Activated CD8-positive, alpha-beta memory T cell treated with anti-CD3 and anti-CD28 coated beads for 36 hours (primary cell): Measurements from ENCODE around the gene EYA2. TPM values are rescaled to one million over a fixed set of nuclear protein-coding genes. Genes with fewer than 3 reads are reported as not detected.

Experiments used
- CTCF ChIA-PET: fragments of 350-600 bp; sonication (Branson Sonifier 250); formaldehyde crosslinking; loops from one replicate; lab custom pipeline; 2021; ENCODE audit warnings: antibody characterized with exemption; lab: Charles Lee
- POLR2A ChIA-PET: fragments of 350-600 bp; sonication (Branson Sonifier 250); formaldehyde crosslinking; loops from one replicate; lab custom pipeline; 2021; ENCODE audit warnings: antibody characterized with exemption; lab: Charles Lee
- total RNA-seq, 2 experiments: library from RNA; stranded (reverse); gene quantifications; one replicate each; pipeline ENCODE4 v1.2.3, GENCODE V29; 2021

EYA2 gene
- total RNA-seq, 2 experiments from 2014 or later: not detected

DNA sequence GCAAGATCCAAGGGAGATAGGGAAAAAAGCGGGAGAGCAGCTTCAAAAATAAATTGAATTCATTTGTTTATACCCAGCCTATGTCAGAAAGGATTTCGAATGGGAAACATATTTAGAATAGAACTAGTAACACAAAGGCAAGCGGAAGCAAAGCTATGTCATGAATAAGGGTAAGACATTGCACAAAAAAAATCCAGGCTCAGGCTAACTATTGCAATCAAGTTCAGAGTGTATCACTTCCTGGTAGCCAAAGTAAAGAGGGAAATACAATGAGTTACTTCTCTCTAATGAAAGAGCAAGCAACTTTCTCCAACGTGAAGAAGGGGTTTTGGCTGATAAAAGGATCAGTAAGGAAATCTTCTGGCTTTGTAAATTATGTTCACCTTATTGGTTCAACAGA, 249.0 kb downstream of the EYA2 start:
- ChIA-PET POLR2A (no interaction called here), CTCF (no interaction called here)

DNA sequence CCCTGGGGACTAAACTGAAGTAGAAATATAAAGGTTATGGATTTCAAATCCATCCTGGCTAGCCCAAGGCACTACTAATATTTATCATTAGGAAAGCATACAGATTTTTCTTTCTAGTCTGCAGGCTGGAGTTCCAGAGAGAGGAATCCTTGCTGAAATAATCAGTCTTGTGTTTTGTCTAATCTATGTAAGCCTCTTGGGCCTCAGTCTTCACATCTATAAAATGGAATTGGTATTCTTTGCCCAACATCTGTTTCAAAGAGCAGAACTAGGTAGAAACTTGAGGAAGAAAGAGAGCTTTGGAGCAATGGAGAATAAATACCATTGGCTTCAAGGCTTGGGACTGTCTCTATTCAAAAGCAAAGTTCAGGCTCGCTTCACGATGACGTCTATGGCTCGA, 249.8 kb downstream of the EYA2 start:
- POLR2A ChIA-PET: no interaction called here

DNA sequence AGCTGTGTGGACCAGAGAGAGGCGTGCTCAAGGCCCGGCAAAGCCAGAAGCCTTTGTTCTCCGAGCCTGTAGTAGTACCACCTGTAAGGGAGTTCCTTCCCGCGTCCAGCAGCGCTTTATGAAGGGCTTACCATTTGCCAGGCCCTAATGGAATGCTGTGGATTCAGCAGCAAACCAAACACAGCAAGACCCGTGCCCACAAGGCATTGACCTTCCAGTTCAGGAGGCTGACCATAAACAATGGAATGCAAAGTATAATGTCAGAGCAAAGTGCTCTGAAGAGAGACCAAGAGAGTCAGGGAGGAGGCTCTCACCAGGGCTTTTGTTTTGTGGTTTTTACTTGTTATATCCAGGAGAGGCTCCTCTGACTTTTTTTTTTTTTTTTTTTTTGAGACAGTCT, 252.0 kb downstream of the EYA2 start:
- ChIA-PET CTCF (no interaction called here), POLR2A (no interaction called here)

More for the DNA sequence above, 249.8 kb downstream of the EYA2 start:
- CTCF ChIA-PET: no interaction called here

DNA sequence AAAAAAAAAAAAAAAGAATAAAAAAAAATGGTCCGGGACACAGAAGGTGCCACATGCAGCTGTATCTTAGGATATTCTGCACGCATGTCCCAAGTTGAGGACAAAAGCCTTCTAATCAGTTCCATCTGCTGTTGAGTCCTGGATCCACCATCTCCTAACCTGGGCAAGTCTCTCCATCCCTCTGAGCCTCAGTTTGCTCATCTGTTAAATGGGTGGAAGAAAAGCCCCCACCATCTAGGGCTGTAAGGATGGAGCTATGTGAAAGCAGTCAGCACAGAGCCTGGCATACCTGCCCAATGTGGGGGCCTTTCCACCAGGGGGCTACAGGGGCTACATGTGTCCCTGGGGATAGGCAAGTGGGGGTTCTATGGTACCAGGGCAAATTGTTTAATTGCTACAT, 253.4 kb downstream of the EYA2 start:
- POLR2A ChIA-PET: no interaction called here
- CTCF ChIA-PET: interaction anchor here (0.6 kb wide), 1 partner anchor 83 kb away, joined by 6 read pairs; no protein-coding TSS in a partner anchor

DNA sequence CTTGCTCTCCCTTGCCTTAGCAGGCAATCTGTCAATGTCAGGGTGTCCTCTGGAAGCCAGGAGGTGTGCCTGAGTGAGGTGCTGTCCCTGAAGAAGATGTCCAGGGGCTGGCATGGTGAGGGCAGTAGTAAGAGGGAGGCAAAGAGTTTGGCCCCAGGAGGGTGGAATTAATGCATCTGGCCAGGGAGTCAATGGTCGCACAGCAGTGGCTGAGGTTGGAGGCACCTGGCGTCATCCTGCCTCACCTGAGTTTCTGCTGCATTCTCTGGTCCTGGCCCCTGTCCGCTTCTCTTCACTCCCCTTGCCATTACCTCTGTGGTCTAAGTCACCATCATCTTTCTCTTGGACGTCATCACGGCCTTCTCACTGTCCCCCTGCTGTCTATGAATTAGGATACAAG, 255.3 kb downstream of the EYA2 start:
- CTCF ChIA-PET: interaction anchor here (0.7 kb wide), 1 partner anchor 396 kb away, joined by 3 read pairs; no protein-coding TSS in a partner anchor
- POLR2A ChIA-PET: no interaction called here

DNA sequence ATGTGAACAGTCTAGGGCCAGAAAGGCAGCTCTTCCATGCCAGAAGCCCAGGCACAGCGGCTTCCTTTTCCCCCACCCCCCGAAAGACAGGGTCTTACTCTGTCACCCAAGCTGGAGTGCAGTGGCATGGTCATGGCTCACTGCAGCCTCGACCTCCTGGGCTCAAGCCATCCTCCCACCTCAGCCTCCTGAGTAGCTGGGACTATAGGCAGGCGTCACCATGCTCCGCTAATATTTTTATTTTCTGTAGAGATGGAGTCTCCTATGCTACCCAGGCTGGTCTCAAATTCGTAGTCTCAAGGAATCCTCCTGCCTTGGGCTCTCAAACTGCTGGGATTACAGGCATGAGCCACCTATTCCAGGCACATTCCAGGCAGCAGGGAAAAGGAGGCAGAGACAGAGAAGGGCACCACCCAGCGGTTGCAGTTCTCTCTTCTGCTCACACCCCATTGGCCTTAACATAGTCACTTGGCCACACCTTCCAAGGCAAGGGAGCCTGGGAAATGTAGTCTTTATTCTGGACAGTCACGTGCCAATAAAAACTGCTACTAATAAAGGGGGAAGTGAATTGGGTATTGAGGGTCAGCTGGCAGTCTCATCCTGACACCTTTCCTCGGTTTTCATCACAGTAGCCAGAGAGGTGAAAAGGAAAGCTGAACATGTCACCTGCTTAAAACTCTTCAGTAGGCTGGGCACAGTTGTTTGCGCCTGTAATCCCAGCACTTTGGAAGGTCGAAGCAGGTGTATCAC, 255.9 kb downstream of the EYA2 start:
- ChIA-PET CTCF (interaction anchor here (0.7 kb wide), 1 partner anchor 397 kb away, joined by 3 read pairs; no protein-coding TSS in a partner anchor), POLR2A (no interaction called here)

DNA sequence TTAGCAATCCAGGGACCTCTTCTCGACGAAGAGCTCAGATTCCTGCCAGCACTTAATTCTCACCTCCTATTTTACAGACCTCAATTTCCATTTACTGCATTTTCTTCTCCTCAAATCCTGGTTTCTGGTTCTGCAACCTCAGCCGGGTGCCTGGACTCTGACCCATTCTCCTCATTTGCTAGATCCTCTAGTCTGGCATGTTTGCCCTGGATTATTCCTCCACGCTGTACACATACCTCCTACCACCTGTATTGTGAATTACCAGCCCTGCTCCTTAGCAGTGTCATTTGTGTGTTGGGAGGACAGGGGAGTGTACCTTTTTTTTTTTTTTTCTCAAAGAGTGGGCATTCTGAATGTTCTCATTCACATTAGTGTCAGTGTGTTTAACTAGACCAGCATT, 257.4 kb downstream of the EYA2 start:
- POLR2A ChIA-PET: no interaction called here

DNA sequence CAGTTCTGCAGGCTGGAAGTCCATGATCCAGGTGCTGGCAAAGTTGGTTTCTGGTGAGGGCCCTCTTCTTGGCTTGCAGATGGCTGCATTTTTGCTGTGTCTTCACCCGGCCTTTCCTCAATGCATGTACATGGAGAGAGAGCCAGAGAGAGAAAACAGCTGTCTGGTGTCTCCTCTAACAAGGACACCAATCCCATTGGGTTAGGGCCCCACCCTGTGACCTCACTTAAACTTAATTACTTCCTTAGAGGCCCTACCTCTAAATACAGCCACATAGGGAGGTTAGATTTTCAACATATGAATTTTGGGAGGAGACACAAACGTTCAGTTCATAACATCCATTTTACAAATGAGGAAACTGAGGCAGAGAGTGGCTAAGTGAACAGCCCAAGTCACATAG, 259.4 kb downstream of the EYA2 start:
- CTCF ChIA-PET: no interaction called here
- POLR2A ChIA-PET: no interaction called here

More for the DNA sequence above, 257.4 kb downstream of the EYA2 start:
- CTCF ChIA-PET: no interaction called here

DNA sequence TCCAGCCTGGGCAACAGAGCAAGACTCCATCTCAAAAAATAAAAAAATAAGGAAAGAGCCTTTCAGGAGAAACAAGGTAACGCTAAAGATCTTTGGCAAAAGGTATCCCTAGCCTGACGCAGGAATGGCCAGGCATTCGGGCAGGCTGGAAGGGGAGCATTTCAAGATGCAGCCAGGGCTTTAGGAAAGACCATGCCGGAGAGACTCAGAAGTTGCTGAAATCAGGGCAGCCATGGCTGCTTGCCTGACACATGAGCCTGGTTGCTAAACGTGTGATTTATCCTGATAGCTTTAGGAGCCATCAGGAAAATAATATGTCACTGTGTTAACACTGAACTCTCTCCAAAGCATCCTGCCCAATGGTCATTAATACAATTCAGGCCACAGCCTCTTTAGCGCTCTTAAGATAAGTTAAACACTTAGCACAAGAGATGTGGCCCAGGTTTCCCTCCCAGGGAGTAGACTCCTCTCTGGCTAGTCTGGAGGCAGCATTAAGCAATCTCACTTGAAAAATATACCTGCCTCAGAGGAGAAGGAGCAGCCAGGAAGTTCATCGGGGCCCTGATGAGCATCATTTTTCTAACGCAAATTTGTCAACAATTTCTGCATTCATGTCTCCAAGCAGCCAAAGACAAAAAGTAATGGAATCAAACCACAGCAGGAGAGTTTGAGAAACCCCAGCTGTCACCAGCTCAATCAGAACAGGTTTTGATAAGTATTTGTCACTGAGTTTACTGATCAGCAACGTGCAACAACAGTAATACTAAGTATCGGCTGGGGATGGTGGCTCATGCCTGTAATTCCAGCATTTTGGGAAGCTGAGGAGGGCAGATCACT, 261.9 kb downstream of the EYA2 start:
- ChIA-PET POLR2A (no interaction called here), CTCF (no interaction called here)

DNA sequence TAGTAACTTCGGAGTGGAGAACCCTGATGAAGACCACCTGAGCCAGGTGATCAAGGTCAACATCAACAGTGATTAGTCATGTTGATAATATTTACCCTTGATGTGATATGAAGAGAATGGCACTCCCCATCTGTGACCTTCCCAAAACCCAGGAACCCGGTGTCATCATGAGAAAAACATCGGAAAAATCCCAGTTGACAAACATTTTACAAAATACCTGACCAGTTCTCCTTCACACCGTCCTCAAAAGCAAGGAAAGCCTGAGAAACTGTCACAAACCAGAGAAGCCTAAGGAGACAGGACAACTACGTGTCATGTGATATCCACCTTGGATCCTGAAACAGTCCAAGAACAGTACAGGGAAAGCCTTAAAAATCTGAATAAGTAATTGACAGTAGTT, 264.5 kb downstream of the EYA2 start:
- ChIA-PET POLR2A (no interaction called here), CTCF (no interaction called here)

DNA sequence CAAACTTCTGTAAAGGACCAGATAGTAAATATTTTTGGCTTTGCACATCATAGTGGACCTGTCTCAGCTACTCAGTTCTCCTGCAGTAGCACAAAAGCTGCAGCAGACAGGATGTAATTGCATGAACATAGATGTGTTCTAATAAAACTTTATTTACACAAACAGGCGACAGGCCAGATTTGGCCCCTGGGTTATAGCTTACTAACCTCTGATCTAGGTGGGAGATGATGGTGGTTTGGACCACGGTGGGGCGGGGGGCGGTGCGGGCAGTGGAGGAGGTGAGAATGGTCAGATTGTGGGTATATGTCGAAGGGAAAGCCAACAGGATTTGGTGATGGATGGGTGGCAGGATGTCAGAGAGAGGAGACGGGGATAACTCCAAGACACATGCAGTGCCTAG, 265.6 kb downstream of the EYA2 start:
- ChIA-PET POLR2A (no interaction called here), CTCF (no interaction called here)

DNA sequence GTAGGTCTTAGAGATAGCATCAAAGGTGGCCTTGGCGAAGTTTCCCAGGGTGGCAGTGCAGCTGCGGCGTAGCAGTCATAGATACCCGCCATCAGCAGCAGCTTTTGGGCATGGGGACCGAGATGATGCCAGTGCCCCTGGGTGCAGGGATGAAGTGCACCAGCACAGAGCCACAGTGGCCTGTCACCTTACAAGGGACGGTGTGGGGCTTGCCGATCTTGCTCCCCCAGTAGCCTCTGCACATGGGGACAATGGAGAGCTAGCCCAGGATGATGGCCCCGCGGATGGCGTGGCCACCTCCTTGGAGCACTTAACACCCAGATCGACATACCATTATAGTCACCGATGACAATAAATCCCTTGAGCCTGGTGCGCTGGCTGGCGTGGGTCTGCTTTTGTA, 266.3 kb downstream of the EYA2 start:
- CTCF ChIA-PET: interaction anchor here (0.6 kb wide), 1 partner anchor 21 kb away, joined by 3 read pairs; no protein-coding TSS in a partner anchor
- POLR2A ChIA-PET: no interaction called here

DNA sequence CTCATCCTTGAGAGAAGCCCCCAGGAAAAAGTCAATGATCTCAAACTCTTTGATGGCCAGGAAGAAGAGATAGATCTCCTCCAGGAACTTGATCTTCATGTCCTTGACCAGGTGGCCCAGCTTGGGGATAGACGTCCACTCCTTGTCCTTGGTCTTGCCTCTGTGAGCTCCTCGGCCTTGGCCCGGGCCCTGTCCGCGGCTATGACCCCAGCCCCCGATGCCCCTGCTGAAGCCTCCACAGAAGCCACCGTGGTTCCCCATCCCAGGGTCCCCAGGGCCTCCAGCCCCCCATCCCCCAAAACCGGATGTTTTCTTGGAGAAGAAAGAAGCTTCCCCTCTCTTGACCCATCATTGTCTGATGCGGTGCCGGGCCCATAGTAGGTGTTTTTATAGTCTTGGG, 266.8 kb downstream of the EYA2 start:
- ChIA-PET CTCF (interaction anchor here (0.6 kb wide), 1 partner anchor 21 kb away, joined by 3 read pairs; no protein-coding TSS in a partner anchor), POLR2A (no interaction called here)

DNA sequence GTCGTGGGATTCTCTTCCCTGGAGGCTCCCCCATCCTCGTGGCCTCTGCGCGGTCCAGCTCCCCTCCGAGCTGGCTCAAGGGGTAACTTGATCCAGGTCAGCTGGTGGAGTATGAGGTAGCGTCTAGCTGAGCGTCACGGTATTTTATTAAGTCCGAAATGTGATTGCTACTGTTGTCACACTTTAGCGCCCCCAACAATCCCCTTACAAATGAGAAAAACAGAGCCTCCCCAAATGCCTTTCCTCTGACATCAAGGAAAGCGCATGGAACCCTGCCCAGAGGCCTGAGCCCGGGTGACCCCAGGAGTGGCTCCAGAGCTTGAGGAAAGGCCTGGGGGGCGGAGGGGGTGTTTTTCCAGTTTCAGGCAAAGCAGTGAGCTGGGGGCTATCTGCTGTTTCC, 269.5 kb downstream of the EYA2 start:
- CTCF ChIA-PET: no interaction called here
- POLR2A ChIA-PET: interaction anchor here (0.6 kb wide), 1 partner anchor 20 kb away, joined by 7 read pairs; no protein-coding TSS in a partner anchor

DNA sequence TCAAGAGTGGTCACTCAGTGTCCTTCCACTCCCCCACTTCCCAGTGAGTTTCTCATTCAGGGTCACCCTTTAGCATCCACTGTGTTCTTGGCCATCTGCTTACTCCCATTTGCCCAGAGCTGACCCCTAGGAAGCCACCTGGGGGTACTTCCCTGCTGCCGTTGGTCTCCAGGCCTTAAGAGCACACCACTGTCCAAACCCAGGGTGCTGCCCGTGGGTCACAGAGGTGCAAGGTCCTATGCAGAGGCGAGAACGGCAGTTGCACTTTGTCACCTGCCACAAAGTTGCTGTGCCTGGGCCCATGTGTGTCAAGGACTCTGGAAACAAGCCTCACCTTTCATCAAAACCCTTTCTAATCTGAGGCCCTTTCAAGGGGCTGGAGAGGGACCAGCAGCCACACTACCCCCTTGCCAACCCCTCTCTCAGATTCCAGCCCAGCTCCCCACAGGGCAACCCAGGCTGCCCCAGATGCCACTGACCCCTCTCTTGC, 270.8 kb downstream of the EYA2 start:
- CTCF ChIA-PET: interaction anchor here (2.0 kb wide), 1 partner anchor 43 kb away, joined by 5 read pairs; no protein-coding TSS in a partner anchor
- POLR2A ChIA-PET: no interaction called here

DNA sequence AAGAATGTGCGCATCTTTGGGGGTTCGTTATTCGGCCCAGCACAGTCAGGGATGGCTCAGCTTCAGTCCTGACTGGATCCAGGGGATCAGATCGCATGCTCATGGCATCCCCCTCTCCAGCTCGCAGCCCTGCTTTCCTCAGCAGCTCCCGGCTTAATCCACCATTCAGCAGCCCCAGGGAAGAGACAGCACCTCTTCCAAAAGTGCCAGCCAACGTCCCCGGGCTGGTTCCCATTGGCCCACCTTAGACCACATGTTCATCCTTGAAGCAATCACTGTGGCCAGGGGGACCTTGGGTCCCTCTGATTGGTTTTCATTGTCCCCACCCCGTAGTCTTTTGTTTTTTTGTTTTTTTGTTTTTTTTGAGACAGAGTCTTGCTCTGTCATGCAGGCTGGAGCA, 273.2 kb downstream of the EYA2 start:
- ChIA-PET CTCF (interaction anchor here (0.6 kb wide), 1 partner anchor 68 kb away, joined by 3 read pairs; no protein-coding TSS in a partner anchor), POLR2A (no interaction called here)

DNA sequence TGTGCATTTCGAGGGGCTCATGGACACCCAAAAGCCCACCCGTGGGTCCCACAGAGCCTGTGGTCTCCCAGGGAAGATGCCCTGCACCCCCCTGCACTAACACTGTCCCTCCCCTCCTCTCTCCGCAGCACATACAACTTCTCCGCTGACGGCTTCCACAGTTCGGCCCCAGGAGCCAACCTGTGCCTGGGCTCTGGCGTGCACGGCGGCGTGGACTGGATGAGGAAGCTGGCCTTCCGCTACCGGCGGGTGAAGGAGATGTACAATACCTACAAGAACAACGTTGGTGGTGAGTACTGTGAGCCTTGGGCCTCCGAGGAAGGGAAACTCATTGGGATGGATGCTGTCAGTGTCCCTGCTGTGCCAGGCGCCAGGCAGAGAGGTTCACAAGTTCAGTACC, 277.9 kb downstream of the EYA2 start:
- POLR2A ChIA-PET: no interaction called here
- CTCF ChIA-PET: no interaction called here

DNA sequence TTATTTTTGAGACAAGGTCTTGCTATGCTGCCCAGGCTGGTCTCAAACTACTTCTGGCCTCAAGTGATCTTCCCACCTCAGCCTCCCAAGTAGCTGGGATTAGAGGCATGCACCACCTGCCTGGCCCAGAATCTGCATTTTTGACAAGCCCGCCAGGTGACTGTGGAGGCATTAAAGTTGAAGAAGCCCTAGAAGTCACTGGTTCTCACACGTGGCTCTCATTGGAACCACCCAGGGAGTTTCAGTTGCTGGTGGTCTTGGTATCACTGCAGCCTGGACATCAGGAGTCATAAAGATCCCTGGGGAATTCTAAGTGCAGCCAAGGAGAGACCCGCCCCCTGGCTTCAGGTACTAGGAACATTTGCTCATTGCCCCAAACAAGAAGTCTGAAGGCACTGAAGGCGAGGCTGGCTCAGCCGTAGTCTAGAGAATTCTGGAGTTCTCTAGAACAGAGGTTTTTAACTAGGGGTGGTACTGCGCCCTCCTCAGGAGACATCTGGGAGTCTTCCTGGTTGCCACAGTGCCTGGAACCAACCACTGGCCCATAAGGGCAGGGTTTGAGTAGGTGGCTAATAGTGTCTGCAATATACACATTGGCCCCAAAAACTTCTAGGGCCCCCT, 279.1 kb downstream of the EYA2 start:
- POLR2A ChIA-PET: no interaction called here
- CTCF ChIA-PET: no interaction called here

DNA sequence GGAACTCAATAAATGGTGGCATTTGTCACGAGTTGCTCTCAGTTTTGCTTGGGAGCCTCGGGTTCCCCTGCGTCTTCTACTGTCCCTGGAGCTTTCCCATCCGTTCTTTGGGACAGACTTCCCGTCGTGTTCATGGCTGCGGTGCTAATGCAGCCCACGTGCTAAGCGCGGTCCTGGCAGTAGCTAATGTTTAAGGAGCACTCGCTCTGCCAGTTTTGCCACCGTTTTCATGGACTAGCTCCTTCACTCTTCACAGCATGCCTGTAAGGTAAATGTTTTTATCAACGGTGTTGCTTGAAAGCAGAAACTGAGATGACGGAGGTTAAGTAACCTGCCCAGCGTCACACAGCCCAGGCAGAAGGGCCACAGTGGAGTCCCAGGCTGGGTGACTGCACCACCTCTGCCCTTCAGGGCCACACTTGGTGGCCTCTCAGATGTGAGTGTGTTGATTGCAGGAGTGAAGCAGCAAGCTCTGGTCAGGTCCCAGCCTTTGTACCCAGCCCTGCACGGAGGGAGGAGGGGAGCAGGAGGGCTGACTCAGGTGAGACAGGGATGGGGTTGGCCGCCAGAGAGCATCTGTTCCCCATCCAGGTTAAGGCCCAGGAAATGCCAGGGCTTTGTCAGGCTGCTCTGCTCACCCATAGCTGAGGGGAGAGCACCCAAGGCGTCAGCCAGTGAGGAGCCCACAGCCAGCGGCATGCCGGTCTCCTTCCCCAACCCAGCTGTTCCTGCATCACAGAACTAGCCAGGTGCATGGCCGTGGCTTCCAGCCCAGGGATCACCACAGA, 280.0 kb downstream of the EYA2 start:
- POLR2A ChIA-PET: no interaction called here
- CTCF ChIA-PET: no interaction called here
